Measurements from ENCODE around the gene GSPT1.

Gene GSPT1

DNA sequence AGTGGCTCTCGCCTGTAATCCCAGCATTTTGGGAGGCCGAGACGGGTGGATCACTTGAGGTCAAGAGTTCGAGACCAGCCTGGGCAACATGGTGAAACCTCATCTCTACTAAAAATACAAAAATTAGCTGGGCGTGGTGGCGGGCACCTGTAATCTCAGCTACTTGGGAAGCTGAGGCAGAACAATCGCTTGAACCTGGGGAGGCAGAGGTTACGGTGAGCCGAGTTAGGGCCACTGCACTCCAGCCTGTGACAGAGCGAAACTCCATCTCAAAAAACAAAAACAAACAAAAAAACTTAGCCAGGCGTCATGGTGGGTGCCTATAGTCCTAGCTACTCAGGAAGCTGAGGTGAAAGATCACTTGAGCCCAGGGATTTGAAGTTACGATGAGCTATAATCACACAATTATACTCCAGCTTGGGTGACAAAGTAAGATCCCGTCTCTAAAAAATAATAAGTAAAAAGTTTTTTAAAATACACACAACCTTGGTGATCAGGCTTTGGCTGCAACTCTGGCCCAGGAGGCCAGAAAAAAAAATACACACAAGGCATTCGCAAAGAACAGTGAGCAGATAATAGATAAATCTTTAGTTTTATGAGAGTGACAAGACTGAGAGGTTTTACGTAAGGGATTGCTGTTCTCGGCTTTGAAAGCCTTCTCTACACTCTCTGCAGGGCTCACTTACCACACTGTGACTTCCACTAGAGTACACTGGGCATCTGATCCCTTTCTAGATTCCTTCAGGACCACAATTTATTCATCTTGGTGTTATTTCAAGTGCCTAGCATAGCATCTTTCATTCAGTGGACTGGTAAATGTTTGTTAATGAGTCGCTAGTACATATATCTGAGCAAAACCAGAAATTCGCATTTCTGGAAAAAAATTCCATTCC lies 5.9 kb downstream of the GSPT1 start:
- Histone ChIP-seq H3K4me1 (ENCODE audit: control insufficient read depth, insufficient read depth, low read length, poor library complexity, severe bottlenecking) (peaks cover 18% of the 10 kb centered on the region), H3K4me3 (ENCODE audit: extremely low read depth, insufficient read depth, low read length, poor library complexity, severe bottlenecking) (no peak overlapping the region), H3K36me3 (ENCODE audit: control insufficient read depth, insufficient read depth, low read length) (peaks cover 63% of the 10 kb centered on the region), H3K9me3 (ENCODE audit: control insufficient read depth, low read length) (no peaks in the 10 kb centered on the region), H3K27ac (ENCODE audit: low read depth, low read length, severe bottlenecking) (no peak overlapping the region)
- WGBS, 2 experiments (ENCODE audit: insufficient coverage in 2 of 2), result 77 to 96% methylated on average over 11 to 12 of the region's 18 CpGs

DNA sequence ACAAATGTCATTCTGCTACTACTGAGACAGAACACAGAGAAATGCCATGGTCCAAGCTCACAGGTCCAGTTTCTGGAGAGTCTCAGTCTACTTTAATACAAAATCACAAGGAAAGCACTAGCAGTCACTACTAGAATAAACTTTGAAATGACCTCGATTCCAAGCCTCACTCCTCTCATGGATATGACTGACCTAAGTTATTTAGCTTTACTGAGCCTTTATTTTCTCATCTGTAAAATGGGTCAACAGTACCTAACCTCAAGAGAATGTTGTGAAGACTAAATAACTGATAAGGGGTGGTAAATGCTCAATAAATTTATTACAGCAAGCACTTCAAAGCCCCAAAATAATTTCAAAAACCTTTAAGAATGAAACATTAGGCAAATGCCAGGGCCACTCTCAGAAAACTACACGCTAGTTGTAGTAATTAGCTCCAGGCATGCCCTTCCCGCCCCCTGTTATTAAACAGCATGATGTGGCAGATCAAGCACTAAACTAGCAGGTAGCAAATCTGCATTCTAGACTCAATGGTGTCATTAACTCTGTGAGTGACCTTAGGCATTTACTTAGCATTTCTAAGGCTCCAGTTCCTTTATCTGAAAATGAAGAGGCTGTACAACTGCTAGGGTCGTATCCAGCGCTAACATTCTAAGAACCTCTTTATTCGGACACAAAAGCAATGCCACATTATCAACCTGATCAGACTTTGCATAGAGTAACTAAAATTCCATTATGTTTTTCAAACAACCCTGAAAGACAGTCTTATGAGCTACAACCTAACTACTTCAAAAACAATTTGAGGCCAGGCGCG lies 8.4 kb downstream of the GSPT1 start:
- peaks cover 65% of the 10 kb centered on the region for H3K36me3 ChIP-seq (ENCODE audit: control insufficient read depth, insufficient read depth, low read length)
- H3K9me3 ChIP-seq (ENCODE audit: control insufficient read depth, low read length), result no peaks in the 10 kb centered on the region
- no peak overlapping the region for H3K4me3 ChIP-seq (ENCODE audit: extremely low read depth, insufficient read depth, low read length, poor library complexity, severe bottlenecking)
- H3K27ac ChIP-seq (ENCODE audit: low read depth, low read length, severe bottlenecking), result no peak overlapping the region
- peaks cover 6% of the 10 kb centered on the region for H3K4me1 ChIP-seq (ENCODE audit: control insufficient read depth, insufficient read depth, low read length, poor library complexity, severe bottlenecking)
- WGBS, 2 experiments (ENCODE audit: insufficient coverage in 2 of 2), result 92 to 96% methylated on average over 7 to 8 of the region's 8 CpGs

DNA sequence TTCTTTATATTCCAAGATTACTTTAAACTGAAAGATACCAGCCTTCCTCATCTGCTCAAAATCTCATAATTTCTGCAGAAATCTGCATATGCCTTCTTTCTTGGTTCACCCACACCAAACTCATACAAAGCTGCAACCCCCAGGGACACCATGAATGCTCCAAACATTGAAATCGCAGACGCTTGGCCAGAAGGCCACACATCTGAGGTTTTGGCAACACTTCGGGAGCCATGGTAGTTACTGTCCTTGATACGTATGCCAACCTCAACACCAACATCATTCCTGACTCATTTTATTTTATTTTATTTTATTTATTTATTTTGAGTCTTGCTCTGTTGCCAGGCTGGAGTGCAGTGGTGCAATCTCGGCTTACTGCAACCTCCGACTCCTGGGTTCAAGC lies 11.8 kb downstream of the GSPT1 start:
- no peaks in the 10 kb centered on the region for H3K4me1 ChIP-seq (ENCODE audit: control insufficient read depth, insufficient read depth, low read length, poor library complexity, severe bottlenecking)
- no peaks in the 10 kb centered on the region for H3K9me3 ChIP-seq (ENCODE audit: control insufficient read depth, low read length)
- peaks cover 43% of the 10 kb centered on the region for H3K36me3 ChIP-seq (ENCODE audit: control insufficient read depth, insufficient read depth, low read length)
- 100% methylated on average over 1 to 3 of the region's 6 CpGs for WGBS, 2 experiments (ENCODE audit: insufficient coverage in 2 of 2)
- no peak overlapping the region for H3K27ac ChIP-seq (ENCODE audit: low read depth, low read length, severe bottlenecking)
- H3K4me3 ChIP-seq (ENCODE audit: extremely low read depth, insufficient read depth, low read length, poor library complexity, severe bottlenecking), result no peak overlapping the region

DNA sequence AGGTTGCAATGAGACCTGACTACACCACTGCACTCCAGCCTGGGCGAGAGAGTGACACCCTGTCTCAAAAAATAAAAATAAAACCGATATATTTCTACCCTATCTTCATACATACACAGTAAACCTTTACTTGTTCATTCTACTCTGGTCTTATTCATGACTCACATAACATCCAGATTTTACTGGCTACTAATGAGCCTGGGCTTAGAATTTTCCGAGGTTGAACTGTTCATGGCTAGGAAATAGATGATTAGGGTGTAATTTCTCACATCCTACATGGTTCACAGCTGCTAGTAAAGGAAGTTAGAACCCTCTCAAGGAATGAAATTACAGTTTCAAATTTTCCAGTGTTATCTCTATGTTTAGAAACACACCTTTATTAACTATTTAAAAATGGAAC lies 14.7 kb downstream of the GSPT1 start:
- H3K36me3 ChIP-seq (ENCODE audit: control insufficient read depth, insufficient read depth, low read length), result peaks cover 33% of the 10 kb centered on the region
- WGBS, 2 experiments (ENCODE audit: insufficient coverage in 2 of 2), result 89 to 100% methylated on average over 2 of the region's 3 CpGs

DNA sequence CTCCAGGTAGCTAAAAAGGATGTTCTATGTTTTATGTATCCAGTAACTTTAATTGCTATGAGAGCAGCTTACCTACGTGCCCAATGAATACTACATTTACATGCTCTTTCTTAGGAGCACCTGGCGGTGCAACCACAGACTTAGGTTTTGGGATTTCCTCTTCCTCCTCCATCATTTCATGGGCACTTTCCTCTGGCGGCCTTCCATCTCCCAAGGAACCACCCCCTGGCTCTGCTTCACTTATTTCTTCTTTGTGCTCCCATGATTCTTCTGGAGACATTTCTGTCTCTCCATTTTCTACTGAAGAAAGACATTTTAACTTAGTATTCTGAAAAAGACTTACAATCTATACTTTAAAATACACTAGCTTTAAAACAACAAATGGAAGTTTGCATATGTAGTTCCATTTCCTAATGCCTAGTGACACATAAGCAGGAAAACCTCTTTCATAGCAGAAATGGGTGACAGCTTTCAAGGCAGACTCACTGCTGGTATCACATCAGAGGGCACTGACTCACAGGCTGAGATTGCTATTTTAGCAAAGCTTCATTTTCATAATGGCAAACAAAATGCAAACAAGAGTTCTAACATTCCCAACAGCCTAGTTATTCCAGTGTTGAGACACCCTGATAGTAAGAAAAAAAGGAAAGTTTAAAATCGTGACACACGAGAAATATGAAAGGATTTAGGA lies 19.1 kb downstream of the GSPT1 start:
- Histone ChIP-seq H3K27ac (ENCODE audit: low read depth, low read length, severe bottlenecking) (no peak overlapping the region), H3K9me3 (ENCODE audit: control insufficient read depth, low read length) (no peaks in the 10 kb centered on the region), H3K4me1 (ENCODE audit: control insufficient read depth, insufficient read depth, low read length, poor library complexity, severe bottlenecking) (peaks cover 2% of the 10 kb centered on the region), H3K4me3 (ENCODE audit: extremely low read depth, insufficient read depth, low read length, poor library complexity, severe bottlenecking) (no peak overlapping the region), H3K36me3 (ENCODE audit: control insufficient read depth, insufficient read depth, low read length) (peaks cover 57% of the 10 kb centered on the region)
- 94 to 100% methylated on average over 2 to 3 of the region's 5 CpGs for WGBS, 2 experiments (ENCODE audit: insufficient coverage in 2 of 2)

More for the DNA sequence above, 14.7 kb downstream of the GSPT1 start:
- peaks cover 2% of the 10 kb centered on the region for H3K4me1 ChIP-seq (ENCODE audit: control insufficient read depth, insufficient read depth, low read length, poor library complexity, severe bottlenecking)
- H3K4me3 ChIP-seq (ENCODE audit: extremely low read depth, insufficient read depth, low read length, poor library complexity, severe bottlenecking), result no peak overlapping the region
- H3K9me3 ChIP-seq (ENCODE audit: control insufficient read depth, low read length), result no peaks in the 10 kb centered on the region
- H3K27ac ChIP-seq (ENCODE audit: low read depth, low read length, severe bottlenecking), result no peak overlapping the region

DNA sequence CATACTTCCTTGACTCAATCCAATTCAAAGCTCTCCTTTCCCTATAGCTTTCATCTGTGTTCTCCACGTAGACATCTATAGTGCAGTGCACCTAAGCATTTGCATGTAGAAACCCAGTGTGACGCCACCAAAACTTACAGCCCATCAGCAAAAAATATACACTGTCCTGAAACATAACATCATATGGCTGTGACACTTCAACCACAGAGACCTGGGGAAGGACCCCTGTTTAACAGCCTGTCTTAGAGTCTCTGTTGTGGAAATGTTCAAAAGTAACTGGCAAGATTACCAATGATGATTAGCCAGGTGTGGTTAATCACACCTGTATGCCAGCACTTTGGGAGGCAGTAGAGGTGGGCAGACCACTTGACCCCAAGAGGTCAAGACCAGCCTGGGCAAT lies 22.2 kb downstream of the GSPT1 start:
- H3K4me1 ChIP-seq (ENCODE audit: control insufficient read depth, insufficient read depth, low read length, poor library complexity, severe bottlenecking), result peaks cover 2% of the 10 kb centered on the region
- 100% methylated on average over 1 to 2 of the region's 2 CpGs for WGBS, 2 experiments (ENCODE audit: insufficient coverage in 2 of 2)
- H3K36me3 ChIP-seq (ENCODE audit: control insufficient read depth, insufficient read depth, low read length), result peaks cover 79% of the 10 kb centered on the region
- H3K9me3 ChIP-seq (ENCODE audit: control insufficient read depth, low read length), result no peaks in the 10 kb centered on the region
- no peak overlapping the region for H3K4me3 ChIP-seq (ENCODE audit: extremely low read depth, insufficient read depth, low read length, poor library complexity, severe bottlenecking)
- H3K27ac ChIP-seq (ENCODE audit: low read depth, low read length, severe bottlenecking), result no peak overlapping the region

DNA sequence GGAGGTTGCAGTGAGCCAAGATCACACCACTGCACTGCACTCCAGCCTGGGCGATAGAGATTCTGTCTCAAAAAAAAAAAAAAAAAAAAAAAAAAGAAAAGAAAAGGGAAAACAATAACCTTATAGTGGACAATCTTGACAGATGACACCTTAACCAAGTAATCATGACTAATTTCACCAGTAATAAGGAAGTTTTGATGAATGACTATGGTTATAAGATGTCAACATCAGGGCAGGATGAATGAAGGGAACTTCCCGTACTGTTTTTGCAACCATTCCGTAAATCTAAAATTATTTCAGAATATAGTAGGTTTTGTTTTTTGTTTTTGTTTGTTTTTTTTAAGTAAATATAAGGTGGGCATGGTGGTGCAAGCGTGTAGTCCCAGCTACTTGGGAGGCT lies 23.0 kb downstream of the GSPT1 start:
- H3K36me3 ChIP-seq (ENCODE audit: control insufficient read depth, insufficient read depth, low read length), result peaks cover 86% of the 10 kb centered on the region
- H3K4me3 ChIP-seq (ENCODE audit: extremely low read depth, insufficient read depth, low read length, poor library complexity, severe bottlenecking), result no peak overlapping the region
- WGBS, 2 experiments (ENCODE audit: insufficient coverage in 2 of 2), result 100% methylated on average over 1 of the region's 4 CpGs; no CpG with 5 or more reads in 1 of the 2 experiments
- no peak overlapping the region for H3K27ac ChIP-seq (ENCODE audit: low read depth, low read length, severe bottlenecking)
- H3K4me1 ChIP-seq (ENCODE audit: control insufficient read depth, insufficient read depth, low read length, poor library complexity, severe bottlenecking), result peaks cover 2% of the 10 kb centered on the region
- H3K9me3 ChIP-seq (ENCODE audit: control insufficient read depth, low read length), result no peaks in the 10 kb centered on the region

DNA sequence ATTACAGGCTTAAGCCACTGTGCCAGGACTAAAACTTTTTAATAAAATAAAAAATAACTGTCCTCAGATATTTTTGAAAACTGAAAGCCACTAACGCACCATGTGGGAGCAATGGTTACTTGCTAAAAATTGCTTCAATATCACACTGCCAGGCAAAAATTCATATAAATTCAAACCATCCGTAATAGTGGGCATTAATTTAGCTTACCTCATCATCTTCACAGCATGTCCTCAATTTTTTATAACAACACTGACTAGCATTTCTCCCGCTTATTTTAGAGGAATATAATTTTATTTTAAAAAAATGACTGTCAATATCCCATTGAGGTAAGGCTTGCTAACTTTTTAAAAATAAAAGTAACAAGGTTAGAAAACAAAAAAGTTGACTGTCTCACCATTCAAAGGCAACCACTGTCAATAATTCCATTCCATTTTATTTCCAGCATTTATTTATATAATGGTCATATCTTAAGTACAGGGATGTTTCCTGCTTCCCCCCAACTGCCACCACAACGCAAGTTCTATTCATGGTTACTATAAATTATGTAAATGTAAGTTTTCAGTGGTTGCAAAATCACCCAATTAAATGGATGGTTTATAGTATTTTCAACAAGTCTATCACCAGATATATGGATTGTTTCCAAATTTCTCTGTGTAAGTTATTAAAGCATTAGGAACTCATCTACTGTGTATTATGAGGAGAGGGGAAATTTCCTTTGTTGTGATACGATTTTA lies 25.4 kb downstream of the GSPT1 start:
- Histone ChIP-seq H3K4me3 (ENCODE audit: extremely low read depth, insufficient read depth, low read length, poor library complexity, severe bottlenecking) (no peak overlapping the region), H3K27ac (ENCODE audit: low read depth, low read length, severe bottlenecking) (no peak overlapping the region), H3K36me3 (ENCODE audit: control insufficient read depth, insufficient read depth, low read length) (peaks cover 90% of the 10 kb centered on the region), H3K4me1 (ENCODE audit: control insufficient read depth, insufficient read depth, low read length, poor library complexity, severe bottlenecking) (no peaks in the 10 kb centered on the region), H3K9me3 (ENCODE audit: control insufficient read depth, low read length) (no peaks in the 10 kb centered on the region)
- WGBS, 2 experiments (ENCODE audit: insufficient coverage in 2 of 2), result 86 to 93% methylated on average over 2 of the region's 5 CpGs

DNA sequence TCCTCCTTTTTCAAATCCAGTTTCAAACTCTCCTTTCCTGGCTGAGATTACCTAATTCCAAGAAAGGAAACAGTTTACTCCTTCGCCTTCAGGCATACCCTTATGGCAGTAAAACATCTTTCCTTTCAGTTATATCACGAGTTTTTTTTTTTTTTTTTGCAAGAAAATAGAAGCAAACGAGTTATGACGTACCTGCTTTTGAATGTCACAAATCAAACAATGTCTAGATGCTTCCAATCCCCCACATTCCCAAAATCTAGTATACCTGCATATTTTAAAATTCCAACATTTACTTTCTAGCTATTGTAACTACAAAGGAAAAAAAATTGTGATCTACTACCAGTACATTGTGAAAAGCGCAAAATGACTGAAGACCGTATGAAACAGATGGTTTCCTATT lies 28.9 kb downstream of the GSPT1 start:
- no peak overlapping the region for H3K4me3 ChIP-seq (ENCODE audit: extremely low read depth, insufficient read depth, low read length, poor library complexity, severe bottlenecking)
- 96% methylated on average over 4 to 5 of the region's 6 CpGs for WGBS, 2 experiments (ENCODE audit: insufficient coverage in 2 of 2)
- no peak overlapping the region for H3K27ac ChIP-seq (ENCODE audit: low read depth, low read length, severe bottlenecking)
- no peaks in the 10 kb centered on the region for H3K4me1 ChIP-seq (ENCODE audit: control insufficient read depth, insufficient read depth, low read length, poor library complexity, severe bottlenecking)
- peaks cover 91% of the 10 kb centered on the region for H3K36me3 ChIP-seq (ENCODE audit: control insufficient read depth, insufficient read depth, low read length)
- no peaks in the 10 kb centered on the region for H3K9me3 ChIP-seq (ENCODE audit: control insufficient read depth, low read length)

DNA sequence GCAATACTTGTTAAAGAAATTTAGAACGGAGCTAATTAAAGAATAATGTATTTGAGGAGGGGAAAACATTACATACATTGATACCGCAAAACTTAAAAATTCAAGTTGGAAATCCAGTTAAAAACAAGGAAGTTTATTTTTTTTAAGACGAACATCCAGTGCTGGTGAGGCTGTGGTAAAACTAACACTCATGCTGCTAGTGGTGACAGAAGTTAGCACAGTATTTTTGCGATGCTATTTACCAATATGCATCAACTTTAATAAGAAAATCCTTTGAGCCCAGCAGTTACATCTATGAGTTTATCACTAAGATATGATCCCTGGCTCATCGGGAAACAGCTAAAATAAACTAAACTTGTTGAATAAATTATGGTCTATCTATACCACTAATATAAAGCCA lies 31.7 kb downstream of the GSPT1 start:
- Histone ChIP-seq H3K4me1 (ENCODE audit: control insufficient read depth, insufficient read depth, low read length, poor library complexity, severe bottlenecking) (no peaks in the 10 kb centered on the region), H3K9me3 (ENCODE audit: control insufficient read depth, low read length) (no peaks in the 10 kb centered on the region), H3K4me3 (ENCODE audit: extremely low read depth, insufficient read depth, low read length, poor library complexity, severe bottlenecking) (no peak overlapping the region), H3K36me3 (ENCODE audit: control insufficient read depth, insufficient read depth, low read length) (peaks cover 96% of the 10 kb centered on the region), H3K27ac (ENCODE audit: low read depth, low read length, severe bottlenecking) (no peak overlapping the region)
- WGBS, 2 experiments (ENCODE audit: insufficient coverage in 2 of 2), result 95 to 100% methylated on average over 2 to 3 of the region's 5 CpGs

Data from mesodermal cell (in vitro differentiated cells).